Measurements from ENCODE around the gene CST7. TPM values are rescaled to one million over a fixed set of nuclear protein-coding genes. Genes with fewer than 3 reads are reported as not detected.
A peak's percentile ranks its signal among the peaks of the same experiment; 100 is the strongest.

The CST7 gene
- polyA plus RNA-seq, 1 donor, result 1.9 TPM

DNA sequence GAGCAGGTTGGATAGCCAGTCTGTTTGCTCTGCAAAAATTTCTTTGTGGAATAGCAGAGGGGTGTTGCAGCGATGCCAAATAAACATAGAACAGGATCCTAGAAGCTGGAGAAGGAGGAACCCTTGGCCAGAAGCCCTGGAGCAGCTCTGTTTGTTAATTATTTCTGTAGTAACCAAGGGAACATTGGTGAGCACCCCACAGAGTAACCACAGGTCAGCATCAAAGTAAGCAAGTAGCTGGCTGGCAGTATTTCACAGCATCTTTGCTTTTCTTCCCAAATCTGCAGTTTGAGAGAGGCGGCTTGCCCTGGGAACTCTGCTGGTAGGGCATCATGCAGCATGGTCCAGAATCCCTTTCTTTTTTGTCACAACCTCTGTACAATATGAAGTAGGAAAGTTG lies 56.2 kb downstream of the CST7 start:
- peaks cover 3% of the 10 kb centered on the region for H3K4me1 ChIP-seq (ENCODE audit: control insufficient read depth, insufficient read depth, low read length)
- H3K36me3 ChIP-seq (ENCODE audit: control insufficient read depth, insufficient read depth, low read length), result peaks cover 60% of the 10 kb centered on the region
- H3K9me3 ChIP-seq (ENCODE audit: control insufficient read depth, low read depth, low read length), result no peaks in the 10 kb centered on the region
- WGBS (ENCODE audit: insufficient coverage, low lambda C conversion rate), result 80% methylated on average over 1 of the region's 2 CpGs
- H3K27me3 ChIP-seq (ENCODE audit: control insufficient read depth, insufficient read depth, low read length), result no peaks in the 10 kb centered on the region
- H3K27ac ChIP-seq (ENCODE audit: low read length), result no peak overlapping the region
- peak in 1 of 2 donors; percentile 34 for DNase-seq
- H3K4me3 ChIP-seq (ENCODE audit: low read length), result no peak overlapping the region

DNA sequence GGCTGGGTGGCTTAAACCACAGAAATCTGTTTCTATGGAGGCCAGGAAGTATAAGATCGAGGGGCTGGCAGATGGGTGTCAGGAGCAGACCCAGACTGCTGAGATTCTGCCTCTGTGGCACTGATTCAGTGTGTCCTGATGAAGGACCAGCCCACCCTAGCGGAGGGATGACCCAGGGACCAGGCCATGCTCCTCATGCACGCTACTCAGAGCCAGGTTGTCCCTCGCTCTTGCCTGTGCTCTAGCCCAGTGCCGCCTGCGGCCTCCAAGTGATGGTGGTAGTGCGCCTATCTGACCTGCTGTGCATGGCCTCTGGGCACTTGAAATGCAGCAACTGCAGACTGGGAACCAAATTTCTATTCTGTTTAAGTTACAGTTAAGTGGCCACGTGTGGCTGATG lies 56.6 kb downstream of the CST7 start:
- Histone ChIP-seq H3K27me3 (ENCODE audit: control insufficient read depth, insufficient read depth, low read length) (no peaks in the 10 kb centered on the region), H3K4me1 (ENCODE audit: control insufficient read depth, insufficient read depth, low read length) (no peaks in the 10 kb centered on the region), H3K9me3 (ENCODE audit: control insufficient read depth, low read depth, low read length) (no peaks in the 10 kb centered on the region), H3K36me3 (ENCODE audit: control insufficient read depth, insufficient read depth, low read length) (peaks cover 65% of the 10 kb centered on the region), H3K27ac (ENCODE audit: low read length) (peak overlapping the region; percentile 46), H3K4me3 (ENCODE audit: low read length) (no peak overlapping the region)
- DNase-seq, result no peak
- WGBS (ENCODE audit: insufficient coverage, low lambda C conversion rate), result no CpG with 5 or more reads among the region's 8 CpGs

DNA sequence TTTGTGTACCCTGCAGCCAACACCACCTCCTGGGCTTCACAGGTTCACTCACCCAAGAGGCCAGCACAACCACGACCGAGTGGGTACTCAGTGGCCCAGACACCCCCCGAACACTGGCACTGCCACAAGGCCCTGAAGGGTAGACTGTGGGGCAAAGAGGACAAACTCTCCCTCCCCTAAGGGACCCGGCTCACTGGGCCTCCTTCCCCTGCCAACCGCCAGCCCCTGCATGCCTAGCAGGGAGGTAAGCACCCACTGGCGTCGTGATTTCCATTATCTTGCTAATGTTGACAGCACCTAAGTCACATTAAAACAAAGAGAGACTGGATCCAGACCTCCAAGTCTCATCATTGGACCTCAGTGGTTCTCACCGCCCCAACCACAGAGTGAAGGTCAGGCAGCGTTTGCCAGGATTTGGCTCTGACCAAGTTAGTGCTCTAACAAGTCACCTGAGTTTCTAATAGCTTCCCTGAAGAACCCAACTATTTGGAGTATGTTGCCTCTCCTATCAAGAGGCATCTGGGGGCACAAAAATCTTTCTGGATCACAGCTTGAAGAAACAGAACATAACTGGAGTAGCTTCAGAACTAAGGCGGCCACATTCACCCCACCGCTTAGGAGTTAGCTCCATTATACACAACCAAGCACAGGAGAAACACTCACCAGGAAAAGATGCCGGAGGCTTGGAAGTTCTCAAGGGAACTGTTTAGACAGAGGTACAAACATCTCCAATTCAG lies 57.5 kb downstream of the CST7 start:
- Histone ChIP-seq H3K36me3 (ENCODE audit: control insufficient read depth, insufficient read depth, low read length) (peaks cover 74% of the 10 kb centered on the region), H3K4me3 (ENCODE audit: low read length) (no peak overlapping the region), H3K27me3 (ENCODE audit: control insufficient read depth, insufficient read depth, low read length) (no peaks in the 10 kb centered on the region), H3K9me3 (ENCODE audit: control insufficient read depth, low read depth, low read length) (no peaks in the 10 kb centered on the region), H3K27ac (ENCODE audit: low read length) (no peak overlapping the region), H3K4me1 (ENCODE audit: control insufficient read depth, insufficient read depth, low read length) (no peaks in the 10 kb centered on the region)
- DNase-seq, result no peak
- WGBS (ENCODE audit: insufficient coverage, low lambda C conversion rate), result no CpG with 5 or more reads among the region's 12 CpGs

DNA sequence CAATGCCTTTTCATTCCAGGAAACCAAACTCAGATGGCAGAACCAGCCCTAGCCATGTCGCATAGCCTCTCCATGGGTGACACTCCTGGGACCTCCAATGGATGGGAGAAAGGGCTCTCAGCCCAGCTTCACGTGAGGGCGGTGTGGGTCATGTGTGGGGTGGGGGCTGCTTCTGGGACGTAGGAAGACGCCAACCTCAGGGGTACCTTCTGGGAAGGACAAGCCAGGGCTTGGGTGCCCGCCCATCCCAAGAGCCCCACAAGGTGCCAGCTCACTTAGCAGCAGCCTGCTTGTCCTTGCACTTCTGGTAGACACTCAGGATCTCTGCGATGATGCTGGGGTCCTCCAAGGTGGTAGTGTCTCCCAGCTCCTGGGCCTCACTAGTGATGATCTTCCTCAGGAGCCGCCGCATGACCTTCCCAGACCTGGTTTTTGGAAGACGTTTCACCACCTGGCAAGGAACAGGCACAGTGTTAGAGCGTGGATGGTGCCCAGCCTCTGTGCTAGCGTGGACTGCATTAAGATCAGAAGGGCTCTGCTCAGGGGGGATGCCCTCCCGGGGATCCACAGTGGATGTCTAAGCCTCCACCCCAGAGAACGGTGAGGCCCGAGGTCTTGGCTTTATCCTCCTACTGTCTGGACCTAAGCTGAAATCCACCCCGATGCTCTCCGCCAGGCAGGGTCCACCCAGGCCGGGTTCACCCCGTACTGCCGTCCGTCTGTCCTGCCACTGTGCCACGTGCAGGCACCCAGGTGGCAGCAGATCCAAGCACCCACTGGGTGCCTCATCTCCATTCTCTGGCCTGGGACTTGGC lies 58.6 kb downstream of the CST7 start:
- DNase-seq, result no peak

DNA sequence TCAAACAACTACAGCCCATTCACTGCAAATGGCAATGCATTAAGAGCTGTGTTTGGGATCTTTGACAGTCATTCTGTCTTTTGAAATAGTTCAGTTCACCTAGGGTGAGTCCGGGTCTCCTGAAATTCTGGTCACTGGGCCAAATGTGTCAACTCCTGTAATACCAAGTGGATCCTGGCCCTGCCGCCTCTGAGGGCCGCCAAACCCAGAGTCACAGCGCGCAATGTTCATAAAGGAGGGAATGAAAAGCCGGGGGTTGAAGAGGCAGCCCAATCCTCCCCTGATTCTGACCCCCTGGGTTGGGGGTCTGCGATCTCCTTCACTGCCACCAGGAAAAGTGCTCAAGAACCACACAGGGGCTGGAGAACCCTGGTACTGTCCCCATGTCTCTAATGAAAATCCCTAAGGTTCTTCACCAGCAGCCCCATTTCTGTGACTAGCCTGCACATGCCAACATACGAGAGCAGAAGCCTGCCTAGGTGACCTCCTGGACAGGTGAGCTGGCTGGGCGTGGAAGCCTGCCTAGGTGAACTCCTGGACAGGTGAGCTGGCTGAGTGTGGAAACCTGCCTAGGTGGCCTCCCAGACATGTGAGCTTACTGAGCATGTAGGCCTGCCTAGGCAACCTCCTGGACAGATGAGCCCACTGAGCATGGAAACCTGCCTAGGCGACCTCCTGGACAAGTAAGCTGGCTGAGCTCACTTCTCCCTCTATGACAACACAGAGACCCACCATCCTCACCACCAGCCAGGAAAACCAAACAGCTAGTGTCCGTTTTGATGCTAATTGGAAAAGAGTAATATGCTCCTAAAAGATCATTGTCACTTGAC lies 59.5 kb downstream of the CST7 start:
- WGBS (ENCODE audit: insufficient coverage, low lambda C conversion rate), result no CpG with 5 or more reads among the region's 11 CpGs

More for the DNA sequence above, 58.6 kb downstream of the CST7 start:
- WGBS (ENCODE audit: insufficient coverage, low lambda C conversion rate), result no CpG with 5 or more reads among the region's 22 CpGs
- no peaks in the 10 kb centered on the region for H3K27me3 ChIP-seq (ENCODE audit: control insufficient read depth, insufficient read depth, low read length)
- no peaks in the 10 kb centered on the region for H3K9me3 ChIP-seq (ENCODE audit: control insufficient read depth, low read depth, low read length)
- H3K4me1 ChIP-seq (ENCODE audit: control insufficient read depth, insufficient read depth, low read length), result no peaks in the 10 kb centered on the region
- H3K4me3 ChIP-seq (ENCODE audit: low read length), result no peak overlapping the region
- no peak overlapping the region for H3K27ac ChIP-seq (ENCODE audit: low read length)
- H3K36me3 ChIP-seq (ENCODE audit: control insufficient read depth, insufficient read depth, low read length), result peaks cover 82% of the 10 kb centered on the region

More for the DNA sequence above, 59.5 kb downstream of the CST7 start:
- no peak overlapping the region for H3K4me3 ChIP-seq (ENCODE audit: low read length)
- no peak overlapping the region for H3K27ac ChIP-seq (ENCODE audit: low read length)
- H3K36me3 ChIP-seq (ENCODE audit: control insufficient read depth, insufficient read depth, low read length), result peaks cover 90% of the 10 kb centered on the region
- no peak for DNase-seq
- no peaks in the 10 kb centered on the region for H3K4me1 ChIP-seq (ENCODE audit: control insufficient read depth, insufficient read depth, low read length)
- no peaks in the 10 kb centered on the region for H3K27me3 ChIP-seq (ENCODE audit: control insufficient read depth, insufficient read depth, low read length)
- H3K9me3 ChIP-seq (ENCODE audit: control insufficient read depth, low read depth, low read length), result no peaks in the 10 kb centered on the region

Other genes with a start within 250 kb of the CST7 start
- gene APMAP, start 43.5 kb downstream of the CST7 start, polyA plus RNA-seq, result 46.8 TPM
- 102 TPM for gene ACSS1, start 108.9 kb downstream of the CST7 start, polyA plus RNA-seq
- gene VSX1, start 132.9 kb downstream of the CST7 start, polyA plus RNA-seq, result 0.03 TPM
- 106 TPM for gene ENTPD6, start 246.4 kb downstream of the CST7 start, polyA plus RNA-seq

All from large intestine (tissue), 3 donors.